ENCODE data around the gene GALP.

DNA sequence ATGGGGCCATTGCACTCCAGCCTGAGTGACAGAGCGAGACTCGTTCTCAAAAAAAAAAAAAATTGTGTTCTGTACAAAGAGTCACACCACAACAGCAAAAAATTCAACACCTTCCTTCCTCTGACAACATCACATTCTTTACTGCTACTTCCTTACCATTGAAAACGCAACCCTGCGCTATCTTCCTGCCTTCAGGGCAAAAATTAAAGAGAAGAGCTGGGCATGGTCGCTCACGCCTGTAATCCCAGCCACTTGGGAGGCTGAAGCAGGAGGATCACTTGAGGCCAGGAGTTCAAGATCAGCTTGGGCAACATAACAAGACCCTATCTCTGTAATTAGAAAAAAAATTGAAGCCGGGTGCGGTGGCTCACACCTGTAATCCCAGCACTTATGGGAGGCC is 44.2 kb upstream of the GALP start:
- TF ChIP-seq, protein P1, sequence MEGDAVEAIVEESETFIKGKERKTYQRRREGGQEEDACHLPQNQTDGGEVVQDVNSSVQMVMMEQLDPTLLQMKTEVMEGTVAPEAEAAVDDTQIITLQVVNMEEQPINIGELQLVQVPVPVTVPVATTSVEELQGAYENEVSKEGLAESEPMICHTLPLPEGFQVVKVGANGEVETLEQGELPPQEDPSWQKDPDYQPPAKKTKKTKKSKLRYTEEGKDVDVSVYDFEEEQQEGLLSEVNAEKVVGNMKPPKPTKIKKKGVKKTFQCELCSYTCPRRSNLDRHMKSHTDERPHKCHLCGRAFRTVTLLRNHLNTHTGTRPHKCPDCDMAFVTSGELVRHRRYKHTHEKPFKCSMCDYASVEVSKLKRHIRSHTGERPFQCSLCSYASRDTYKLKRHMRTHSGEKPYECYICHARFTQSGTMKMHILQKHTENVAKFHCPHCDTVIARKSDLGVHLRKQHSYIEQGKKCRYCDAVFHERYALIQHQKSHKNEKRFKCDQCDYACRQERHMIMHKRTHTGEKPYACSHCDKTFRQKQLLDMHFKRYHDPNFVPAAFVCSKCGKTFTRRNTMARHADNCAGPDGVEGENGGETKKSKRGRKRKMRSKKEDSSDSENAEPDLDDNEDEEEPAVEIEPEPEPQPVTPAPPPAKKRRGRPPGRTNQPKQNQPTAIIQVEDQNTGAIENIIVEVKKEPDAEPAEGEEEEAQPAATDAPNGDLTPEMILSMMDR (IDR thresholded peaks at IDR 0.05; ENCODE audit: poor library complexity), result no peak
- no peak for TF ChIP-seq EZH2phosphoT487 (IDR thresholded peaks at IDR 0.05; ENCODE audit: low read depth, severe bottlenecking, unreplicated experiment)
